ENCODE data around the gene FOXN4.

GRCh38 chr12:109288571-109288970 is 20.5 kb downstream of the FOXN4 start:
- TF ChIP-seq CTCF (IDR thresholded peaks at IDR 0.05) = no peak
- TF ChIP-seq POLR2A (IDR thresholded peaks at IDR 0.05) = no peak
